ENCODE data around the gene ARVCF.

Gene ARVCF

DNA sequence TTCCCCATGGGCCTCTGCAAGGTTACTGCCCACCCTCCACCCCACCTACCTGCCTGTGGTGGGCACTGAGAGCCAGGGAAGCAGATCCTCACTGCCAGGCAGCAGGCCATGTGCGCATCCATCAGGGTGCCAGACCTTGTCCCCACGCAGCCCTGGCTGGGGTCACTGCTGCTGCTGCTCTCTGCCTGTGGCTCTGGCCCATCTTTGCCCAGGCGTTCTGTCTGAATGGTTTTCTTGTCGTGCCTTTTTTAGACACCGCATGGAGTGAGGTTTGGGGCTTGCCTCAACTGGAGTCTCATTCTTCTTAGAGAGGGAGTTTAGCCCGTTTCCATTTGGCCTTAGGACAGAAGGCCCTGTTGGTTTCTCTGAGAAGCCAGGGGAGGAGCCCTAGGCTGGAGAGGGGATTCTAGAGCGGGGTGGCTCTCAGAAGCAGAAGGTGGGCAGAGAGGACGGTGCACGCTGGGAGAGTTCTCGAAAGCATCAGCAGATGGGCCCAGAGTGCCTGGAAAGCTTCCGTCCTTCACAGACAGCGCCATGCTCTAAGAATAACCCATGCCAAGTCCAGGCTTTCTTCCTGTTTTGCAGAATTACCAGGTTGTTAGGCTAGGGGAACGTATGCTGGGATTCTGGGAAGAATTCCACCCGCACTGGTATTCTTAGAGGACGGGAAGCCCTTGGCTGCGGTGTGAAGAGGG, 12.4 kb upstream of the ARVCF start:
- no peak for DNase-seq

DNA sequence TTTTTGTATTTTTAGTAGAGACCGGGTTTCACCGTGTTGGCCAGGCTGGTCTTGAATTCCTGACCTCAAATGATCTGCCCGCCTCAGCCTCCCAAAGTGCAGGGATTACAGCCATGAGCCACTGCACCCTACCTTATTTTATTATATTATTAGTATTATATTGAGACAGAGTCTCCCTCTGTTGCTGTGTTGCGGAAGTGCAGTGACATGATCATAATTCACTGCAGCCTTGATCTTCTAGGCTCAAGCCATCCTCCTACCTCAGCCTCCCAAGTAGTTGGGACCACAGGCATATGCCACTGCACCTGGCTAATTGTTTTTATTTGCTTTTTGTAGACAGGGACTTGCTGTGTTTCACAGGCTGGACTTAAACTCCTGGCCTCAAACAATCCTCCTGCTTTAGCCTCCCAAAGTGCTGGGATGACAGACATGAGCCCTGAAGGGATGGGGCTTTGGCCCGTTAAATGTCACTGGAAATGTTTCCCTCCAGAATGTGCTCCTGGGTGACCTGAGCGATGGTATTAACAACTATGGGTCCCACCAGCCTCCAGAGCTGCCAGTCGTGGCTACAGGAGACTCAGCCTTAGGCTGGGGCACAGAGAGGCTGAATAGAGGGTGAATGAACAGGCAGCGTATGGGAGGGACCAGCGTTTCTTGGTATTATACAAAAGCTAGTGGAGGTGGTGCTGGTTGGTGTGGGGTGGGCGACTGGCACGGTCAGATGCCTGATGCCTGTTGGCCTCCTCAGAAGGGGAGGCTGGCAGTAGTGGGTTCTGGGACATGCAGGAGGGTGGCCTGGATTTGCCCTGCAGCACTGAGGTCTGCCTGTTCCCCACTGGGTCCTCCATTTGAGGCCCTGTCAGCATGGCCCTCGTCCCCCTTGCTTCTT, 11.6 kb upstream of the ARVCF start:
- DNase-seq = no peak

DNA sequence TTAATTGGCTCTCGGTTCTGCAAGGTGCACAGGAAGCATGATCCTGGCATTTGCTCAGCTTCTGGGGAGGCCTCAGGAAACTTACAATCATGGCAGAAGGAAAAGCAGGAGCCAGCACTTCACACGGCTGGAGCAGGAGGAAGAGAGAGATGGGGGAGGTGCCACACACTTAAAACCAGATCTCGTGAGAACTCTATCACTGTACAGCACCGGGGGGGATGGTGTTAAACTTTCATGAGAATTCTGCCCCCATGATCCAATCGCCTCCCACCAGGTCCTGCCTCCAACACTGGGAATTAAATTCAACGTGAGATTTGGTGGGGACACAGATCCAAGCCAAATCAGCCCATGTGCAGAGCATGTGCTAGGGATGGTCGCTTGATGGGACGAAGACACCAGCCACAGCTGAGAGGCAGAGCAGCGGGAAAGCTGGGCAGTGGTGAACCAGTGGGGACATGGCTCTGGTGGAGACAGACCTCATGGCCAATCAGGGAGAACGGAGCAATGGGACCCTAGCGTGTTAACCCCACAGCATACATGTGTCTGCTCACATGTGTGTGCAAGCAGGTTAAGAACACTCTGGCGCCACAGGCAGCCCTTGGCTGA, 10.5 kb upstream of the ARVCF start:
- DNase-seq = no peak

DNA sequence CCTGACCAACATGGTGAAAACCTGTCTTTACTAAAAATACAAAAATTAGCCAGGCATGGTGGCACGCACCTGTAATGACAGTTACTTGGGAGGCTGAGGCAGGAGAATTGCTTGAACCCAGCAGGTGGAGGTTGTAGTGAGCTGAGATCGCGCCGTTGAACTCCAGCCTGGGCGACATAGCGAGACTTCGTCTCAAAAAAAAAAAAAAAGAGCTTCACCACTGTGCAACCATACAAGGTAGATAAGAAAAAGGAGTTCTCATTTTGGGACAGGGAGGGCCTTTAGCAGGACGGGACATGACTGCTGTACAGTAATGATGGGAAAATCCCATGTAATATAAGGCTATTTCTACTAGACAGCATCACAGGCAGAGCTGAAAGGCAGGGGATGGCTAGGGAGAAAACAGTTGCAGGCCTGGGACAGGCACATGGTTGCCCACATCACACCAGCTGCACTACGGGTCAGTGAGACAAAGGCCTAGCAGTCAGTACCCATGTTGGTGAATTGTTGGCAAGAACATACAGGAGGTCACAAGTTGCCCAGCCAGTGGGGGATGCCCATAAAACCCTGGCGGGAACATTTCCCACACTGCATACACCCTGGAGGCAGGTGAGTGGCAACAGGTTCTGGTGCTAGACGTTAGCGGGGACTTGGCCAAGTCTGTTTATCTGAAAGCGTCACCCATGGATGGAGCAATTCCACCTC, 9.7 kb upstream of the ARVCF start:
- DNase-seq = no peak

DNA sequence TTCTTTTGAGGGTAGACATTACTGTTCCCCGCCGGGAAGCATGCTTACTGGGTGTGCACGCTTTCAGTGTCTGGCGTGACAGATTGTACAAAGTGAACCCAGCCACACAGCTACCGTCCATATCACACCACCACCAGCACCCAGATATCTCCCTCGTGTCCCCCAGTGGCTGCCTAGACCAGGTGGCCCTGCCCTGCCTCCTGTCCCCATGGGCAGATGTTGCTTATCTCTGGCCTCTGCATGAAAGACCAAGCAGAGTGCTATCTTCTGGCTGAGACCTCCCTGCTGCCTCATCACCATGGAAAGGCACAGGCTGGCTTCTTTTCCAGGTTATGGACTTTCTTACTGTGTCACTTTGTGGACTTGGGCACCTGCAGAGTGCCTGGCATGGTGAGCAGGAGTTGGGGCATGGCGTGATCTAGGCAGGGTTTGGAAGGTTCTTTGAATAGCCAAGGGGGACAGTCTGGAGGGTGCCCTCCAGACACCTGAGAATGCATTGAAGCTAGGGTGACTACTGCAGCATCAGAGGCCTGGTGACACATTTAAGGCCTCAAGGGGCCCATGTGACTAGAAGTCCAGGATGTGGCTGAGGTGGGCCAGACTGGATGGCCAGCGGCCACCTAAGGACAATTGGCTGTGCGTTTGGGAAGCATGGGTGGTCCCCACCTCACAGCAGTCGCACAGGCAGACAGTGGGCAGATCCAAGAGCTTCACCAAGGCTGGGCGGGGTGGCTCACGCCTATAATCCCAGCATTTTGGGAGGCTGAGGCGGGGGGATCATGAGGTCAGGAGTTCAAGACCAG, 9.0 kb upstream of the ARVCF start:
- no peak for DNase-seq

DNA sequence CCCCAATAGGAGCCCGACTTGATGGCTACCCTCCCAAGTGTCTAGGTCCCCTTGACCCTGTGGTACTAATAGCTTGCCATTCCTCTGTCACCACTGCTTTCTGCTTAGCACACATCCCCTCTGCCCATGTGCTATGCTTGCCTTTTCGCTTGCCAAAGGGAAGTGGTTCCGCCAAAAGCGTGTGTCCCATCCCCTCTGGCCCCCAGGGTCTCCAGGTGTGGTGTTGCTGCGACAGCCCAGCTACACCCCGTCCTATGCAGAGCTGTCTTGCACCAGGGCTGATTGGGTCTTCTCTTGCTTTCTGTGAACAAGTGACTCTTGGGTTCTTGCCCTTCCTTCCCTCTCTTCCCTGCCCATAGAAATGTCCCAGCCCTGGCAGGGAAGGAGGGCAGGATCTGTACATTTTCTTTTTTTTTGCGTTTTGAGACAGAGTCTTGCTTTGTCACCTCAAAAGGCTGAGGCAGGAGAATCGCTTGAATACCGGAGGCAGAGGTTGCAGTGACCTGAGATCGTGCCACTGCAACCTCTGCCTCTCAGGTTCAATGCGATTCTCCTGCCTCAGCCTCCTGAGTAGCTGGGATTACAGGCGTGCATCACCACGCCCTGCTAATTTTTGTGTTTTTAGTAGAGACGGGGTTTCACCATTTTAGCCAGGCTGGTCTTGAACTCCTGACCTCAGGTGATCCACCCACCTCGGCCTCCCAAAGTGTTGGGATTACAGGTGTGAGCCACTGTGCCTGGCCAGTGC, 8.2 kb upstream of the ARVCF start:
- no peak for DNase-seq

DNA sequence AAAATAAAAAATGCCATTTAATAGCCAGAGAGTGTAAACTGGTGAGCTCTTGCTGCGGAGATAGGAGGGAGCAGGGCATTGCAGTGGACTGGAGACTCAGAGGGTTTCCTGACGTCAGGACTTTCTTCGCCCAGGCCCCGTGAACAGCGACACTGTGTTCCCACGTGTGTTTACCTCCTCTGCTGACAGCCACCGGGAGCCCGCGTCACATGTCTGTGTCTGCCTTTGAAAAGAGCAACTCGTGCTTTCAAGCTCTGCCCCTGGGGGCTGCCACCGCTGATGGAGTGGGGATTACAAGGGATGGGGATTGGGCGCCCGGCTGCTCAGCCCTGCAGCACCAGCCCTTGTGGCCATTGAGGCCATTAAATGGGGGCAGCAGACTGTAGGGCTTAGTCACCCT, 7.6 kb upstream of the ARVCF start:
- no peak for DNase-seq

DNA sequence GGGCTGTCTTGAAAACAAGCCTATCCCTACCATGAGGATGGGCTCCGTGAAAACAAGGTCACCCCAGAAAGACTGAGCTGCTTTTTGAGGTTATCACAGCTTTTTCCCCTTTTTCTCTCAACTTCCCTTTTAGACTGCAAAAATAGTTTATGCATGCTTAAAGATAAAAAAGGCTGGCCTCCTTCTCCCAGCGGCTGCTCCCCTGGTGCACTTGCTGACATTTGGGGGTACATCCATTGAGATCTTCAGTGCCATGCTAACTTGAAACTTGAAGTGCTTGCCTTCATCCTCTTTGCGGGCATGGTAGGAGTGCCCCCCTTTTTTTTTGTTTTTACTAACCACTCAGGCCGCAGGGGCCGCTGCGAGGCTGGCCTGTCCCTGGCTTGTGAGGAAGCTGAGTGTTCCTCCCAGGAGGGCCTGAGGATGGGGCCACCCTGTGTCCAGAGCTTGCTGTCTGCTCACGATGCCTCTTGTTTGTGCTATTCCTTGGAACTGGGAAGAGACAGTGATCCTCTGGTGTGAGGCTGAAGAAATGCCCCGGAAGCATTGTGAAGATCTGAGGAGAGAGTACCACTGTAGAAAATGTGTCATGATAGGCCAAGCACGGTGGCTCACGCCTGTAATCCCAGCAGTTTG, 6.5 kb upstream of the ARVCF start:
- no peak for DNase-seq

DNA sequence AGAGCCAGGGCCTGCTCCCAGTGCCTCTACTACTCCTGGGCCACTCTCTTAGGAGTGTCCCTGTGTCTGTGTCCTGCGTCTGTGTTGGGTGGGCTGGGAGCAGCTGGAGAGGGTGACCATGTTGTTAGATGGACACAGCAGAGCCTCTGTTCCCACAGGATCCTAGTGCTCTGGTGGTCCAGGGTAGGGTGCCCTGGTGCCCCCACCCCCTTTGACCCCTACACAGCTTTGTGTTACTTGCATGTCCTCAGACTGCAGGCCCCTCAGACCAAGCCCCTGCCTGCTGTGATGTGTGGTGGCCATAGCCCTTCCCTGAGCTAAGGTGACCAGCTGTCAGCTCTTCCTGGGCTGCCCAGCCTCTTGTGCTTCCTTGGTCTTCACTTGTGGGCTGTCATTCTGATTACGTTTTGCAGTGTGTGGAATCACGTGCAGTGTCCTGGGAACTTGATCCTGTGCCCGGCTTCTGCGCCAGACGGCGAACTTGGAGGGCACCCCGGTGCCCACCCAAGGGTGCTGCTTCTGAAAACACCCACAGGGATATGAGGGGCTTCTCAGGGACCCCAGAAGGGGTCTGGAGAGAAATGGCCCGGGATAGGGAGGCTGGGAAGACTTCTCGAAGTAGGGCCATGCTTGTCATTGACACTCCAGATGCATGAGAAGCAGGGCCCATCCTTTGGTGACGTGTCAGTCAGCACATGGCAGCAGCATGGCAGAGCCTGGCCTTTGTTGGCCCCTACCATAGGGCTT, 5.8 kb upstream of the ARVCF start:
- no peak for DNase-seq

DNA sequence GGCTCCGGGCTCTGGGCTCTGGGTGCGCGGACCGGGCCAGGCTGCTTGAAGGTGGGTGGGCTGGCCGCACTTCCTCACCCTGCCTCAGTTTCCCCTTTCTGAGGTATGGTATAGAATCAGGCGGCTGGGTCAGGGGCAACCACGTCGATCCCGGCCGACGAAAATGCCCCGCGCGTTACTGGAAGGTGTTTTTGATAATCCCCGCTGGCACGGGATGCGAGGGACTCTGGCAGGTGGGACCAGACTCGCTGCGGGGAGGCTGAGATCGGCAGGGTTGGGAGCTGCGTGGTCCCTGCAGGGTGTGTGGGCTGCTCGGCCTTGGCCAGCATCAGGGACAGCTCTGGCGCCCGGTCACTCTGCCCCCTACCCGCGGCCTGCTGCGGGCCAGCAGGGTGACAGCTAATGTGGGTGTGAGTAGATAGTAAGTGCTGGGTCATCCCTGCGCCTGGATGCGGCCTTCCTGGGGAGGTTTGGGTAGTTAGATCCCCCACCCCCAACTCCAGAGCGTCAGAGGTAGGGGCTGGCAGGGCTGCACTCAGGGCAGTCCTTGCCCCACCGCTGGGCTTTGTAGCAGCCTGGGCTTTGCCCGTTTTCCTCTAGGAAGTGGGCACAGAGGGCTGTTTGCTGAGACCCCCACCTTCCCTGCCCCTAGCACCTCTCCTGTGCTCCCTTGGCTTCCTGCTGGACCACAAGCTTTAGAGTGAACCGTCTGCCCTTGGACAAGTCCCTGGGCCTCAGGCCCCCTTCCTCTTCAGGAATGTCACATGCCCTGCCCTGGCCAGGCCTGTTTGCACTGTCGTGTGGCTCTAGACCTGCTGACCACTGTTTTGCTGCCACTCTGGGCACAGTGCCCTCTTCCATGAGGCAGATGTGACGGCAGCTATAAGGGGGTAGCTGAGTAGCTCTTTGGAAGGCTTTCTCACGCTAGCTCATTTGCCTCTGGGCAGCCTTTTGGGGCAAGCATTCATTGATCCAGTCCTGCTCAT, 4.9 kb upstream of the ARVCF start:
- no peak for DNase-seq

DNA sequence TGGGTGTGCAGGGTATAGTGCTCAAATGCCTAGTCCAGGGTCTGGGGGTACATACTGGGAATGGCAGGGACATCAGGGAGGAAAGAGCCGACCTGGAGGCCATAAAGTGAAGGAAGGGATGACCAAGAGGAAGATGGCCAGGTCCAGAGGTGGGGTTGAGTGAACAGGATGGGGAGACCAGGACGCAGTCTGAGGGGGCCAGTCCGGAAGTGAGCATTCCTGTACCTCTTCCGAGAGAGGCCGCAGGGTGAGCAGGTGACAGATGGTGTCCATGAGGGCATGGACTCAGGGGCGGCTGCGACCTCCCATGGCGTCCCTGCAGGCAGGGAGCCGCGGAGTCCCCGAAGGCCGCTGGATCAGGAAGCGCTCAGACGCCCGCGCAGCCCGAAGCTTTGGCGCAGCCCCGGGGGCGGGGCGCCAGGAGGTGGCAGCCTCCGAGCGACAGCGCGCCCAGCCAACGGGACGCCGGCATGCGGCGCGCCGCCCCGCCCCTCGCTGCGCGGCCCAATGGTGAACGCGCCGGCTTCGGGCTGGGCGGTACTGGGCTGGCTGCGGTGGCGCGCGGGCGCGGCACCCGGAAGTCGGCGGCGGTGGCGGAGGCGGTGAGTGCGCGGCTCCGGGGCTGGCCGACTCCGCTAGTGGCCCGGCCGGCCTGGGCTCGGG, 4.0 kb upstream of the ARVCF start, which contains the start of gene TANGO2:
Gene TANGO2, plus strand, starts transcription at position 578 of the 663 bp plus-strand sequence. CDS start 15,689 bp downstream, outside the sequence.
- DNase-seq = peak; percentile 92

DNA sequence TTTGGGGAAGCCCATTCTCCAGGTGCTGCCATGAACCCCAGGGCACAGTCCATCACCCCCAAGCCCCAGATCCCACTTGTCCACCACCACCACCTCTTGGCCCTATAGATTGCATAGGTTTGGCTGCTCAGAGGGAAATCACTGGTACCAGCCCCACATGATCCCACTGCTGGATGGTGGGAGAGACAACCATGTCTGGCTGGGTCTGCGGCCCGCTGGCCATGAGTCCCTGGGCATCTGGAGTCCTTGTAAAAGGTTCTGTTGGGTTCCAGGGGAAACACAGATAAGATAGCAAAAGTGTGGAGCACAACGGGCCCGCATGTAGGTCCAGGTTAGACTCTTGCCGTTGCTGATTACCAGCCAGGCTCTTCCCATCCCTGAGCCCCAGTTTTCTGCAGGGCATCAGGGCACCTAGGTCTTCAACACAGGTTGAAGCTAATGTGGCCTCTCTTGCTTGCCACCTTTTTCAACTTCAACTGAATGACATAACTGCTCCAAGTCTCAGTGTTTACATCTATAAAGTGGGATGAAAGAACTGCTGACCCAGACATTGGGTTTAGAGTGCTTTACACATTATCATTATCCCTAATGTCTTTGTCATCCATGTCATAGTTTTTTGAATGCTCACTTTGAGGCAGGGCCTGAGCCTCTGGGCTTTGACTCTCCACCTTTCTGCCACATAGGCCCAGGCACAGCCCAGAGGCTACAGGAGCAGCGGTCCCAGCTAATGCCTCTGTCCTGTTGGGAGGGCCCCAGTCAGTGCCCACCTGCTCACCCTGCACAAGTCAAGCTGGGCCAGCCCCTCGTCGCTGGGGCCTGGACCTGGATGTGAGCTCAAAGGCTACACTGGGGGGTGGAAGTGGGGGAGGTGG, 3.3 kb upstream of the ARVCF start:
- no peak for DNase-seq

DNA sequence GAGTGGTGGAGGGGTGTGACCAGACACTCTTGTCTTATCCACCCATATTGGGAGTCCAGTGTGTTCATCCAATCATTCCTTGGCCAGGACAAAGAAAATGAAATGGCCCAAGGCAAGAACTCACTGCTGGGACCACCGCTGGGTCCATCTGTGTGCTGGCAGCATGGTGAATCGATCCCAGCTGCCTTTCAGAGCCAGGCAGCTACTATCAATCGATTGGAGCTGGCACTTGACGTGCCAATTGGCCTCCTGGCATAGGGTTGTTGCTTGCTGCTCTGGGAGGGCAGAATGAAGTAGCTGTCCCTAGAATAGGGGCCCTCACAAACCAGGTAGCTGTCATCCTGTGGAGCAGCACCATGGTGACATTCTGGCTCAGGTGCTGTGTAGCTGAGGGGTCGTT, 1.4 kb upstream of the ARVCF start:
- DNase-seq = no peak

DNA sequence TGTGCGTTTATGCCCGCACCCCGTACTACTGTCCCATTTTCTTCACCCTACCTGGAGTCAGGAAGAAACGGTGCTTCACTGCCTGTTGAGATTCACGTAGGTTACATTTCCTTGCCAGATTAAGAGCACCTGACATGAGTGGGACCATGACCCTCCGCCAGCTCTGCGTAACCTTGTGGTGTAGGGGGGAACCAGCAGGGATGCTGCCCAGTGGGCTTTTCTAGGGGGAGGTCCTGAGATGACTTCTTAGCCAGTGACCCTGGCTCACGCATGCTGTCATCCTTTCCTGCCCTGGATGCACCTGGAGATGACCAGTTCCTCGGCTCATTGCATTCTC, 967 bp upstream of the ARVCF start:
- DNase-seq = no peak

DNA sequence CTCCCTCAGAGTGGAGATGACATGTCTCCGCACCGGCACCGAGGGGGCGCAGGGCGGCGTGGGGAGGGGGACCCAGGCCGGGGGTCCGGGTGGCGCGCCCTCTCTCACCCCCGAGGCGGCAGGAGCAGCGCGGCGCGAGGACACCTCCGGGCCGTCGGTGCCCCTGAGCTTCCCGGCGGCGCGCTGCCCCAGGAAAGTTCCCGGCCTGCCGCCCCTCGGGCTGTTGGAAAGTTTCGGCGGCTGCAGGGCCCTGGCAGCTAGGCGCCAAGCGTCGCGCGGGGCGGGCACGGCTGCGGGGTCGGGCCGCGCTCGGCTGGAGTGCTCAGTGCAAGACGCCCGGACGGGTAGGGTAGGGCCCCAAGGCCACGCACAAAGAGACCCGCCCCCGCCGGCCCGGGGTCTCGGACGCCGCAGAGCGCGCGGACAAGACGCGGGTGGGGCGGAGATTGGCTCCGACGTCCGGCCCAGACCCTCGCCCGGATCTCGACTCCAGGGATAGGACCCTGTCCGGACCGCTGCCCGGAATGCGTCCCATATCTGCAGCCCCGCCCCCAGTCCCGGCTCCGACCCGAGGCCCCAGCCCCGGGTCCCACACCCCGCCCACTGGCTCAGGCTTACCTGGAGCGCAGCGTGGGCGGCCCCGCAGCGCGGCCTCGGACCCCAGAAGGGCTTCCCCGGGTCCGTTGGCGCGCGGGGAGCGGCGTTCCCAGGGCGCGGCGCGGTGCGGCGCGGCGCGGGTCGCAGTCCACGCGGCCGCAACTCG, 471 bp downstream of the ARVCF start:
- no peak for DNase-seq

DNA sequence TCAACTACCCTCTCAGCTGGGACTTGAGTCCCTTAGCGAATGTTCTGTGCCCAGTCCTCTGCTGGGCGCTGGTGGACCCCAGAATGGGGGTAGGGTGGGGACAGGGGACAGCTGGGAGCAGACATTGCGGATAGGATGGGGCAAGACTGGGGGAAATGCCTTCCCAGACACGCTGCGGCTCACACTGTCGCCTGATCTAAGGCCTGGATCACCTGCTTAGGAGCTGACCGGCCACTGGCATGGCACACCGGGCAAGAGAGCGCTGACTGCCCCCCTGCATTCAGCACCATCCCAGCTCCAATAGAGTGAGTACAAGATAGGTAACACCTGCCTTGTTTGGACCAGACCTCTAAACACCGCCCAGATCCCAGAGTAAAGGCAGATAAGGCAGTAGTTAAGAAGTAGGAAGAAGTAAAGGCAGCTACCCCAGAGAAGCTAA, 1.4 kb downstream of the ARVCF start:
- no peak for DNase-seq
